GM13977 (cell line): ENCODE data around the gene KCTD2.
"Not testable (repeated sequence)": the region's sequence is repeated elsewhere in the genome, so short reads cannot be mapped to it uniquely, and the experiment has no call there.

ENCODE experiments used
- DNase-seq: peaks from one replicate; pipeline ENCODE4 v3.0.0; 2012; ENCODE audit warnings: low spot score
- CTCF ChIP-seq: IDR thresholded peaks from 2 replicates; pipeline ENCODE4 v1.5.1; 2012; ENCODE audit warnings: mild to moderate bottlenecking, control low read depth; ENCODE audit not compliant: insufficient read depth; ENCODE audit errors: extremely low read depth, missing control alignments
- in situ Hi-C: fragments of 300-500 bp; cut with MboI; formaldehyde crosslinking; loops from one replicate; pipeline ENCODE4 v1.12.0; 2022; ENCODE audit warnings: low sequenced_read_pairs, low pct_unique_long_range_greater_than_20kb, mixed read lengths, inconsistent platforms; ENCODE audit not compliant: unreplicated experiment

The KCTD2 gene

GRCh38 chr17:75069783-75070182 lies 22.8 kb downstream of the KCTD2 start:
- in situ Hi-C loops, result no loop called here
- no peak for DNase-seq
- TF ChIP-seq CTCF, result peak; percentile 12

DNA sequence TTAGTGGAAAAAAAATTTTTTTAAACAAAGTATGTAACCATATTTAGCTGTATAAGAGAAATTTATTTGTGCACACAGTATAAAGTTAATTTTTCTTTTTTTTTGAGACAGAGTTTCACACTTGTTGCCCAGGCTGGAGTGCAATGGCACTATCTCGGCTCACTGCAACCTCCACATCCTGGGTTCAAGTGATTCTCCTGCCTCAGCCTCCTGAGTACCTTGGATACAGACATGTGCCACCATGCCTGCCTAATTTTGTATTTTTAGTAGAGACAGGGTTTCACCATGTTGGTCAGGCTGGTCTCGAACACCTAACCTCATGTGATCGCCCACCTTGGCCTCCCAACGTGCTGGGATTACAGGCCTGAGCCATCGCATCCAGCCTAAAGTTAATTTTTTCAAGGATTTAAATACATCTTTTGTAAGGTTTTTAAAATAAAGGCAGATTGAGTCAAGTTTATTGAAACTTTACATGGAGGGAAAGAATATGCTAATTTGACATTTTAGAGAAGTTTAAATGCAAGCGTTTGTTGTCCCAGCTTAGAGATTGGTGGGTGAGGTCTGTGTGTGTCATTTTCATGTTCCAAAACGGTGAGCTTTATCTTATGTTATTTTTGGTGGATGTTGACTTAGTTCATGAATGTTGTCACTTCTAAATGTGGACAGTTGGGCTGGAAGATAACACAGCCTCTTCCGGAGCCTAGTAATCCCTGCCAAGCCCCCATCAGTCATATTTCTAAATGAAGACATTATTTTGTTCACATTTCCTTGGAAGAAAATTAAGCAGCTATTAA lies 24.6 kb downstream of the KCTD2 start:
- DNase-seq, in situ Hi-C loops: not testable (repeated sequence)

DNA sequence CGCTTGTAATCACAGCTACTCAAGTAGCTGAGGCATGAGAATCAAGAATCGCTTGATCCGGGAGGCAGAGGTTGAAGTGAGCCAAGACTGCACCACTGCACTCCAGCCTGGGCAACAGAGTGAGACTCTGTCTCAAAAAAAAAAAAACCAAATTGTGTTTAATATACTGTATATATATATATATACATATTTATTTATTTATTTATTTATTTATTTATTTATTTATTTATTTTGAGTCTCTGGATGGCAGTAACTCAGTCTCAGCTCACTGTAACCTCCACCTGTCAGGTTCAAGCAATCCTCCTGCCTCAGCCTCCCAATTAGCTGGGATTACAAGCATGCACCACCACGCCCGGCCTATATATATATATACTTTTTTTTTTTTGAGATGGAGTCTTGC lies 25.9 kb downstream of the KCTD2 start:
- in situ Hi-C loops, DNase-seq: not testable (repeated sequence)

GRCh38 chr17:75073618-75074047 lies 26.6 kb downstream of the KCTD2 start:
- TF ChIP-seq CTCF, result no peak
- in situ Hi-C loops, result no loop called here
- no peak for DNase-seq

GRCh38 chr17:75074532-75074931 lies 27.5 kb downstream of the KCTD2 start:
- DNase-seq, result no peak
- in situ Hi-C loops, result no loop called here
- TF ChIP-seq CTCF, result no peak

DNA sequence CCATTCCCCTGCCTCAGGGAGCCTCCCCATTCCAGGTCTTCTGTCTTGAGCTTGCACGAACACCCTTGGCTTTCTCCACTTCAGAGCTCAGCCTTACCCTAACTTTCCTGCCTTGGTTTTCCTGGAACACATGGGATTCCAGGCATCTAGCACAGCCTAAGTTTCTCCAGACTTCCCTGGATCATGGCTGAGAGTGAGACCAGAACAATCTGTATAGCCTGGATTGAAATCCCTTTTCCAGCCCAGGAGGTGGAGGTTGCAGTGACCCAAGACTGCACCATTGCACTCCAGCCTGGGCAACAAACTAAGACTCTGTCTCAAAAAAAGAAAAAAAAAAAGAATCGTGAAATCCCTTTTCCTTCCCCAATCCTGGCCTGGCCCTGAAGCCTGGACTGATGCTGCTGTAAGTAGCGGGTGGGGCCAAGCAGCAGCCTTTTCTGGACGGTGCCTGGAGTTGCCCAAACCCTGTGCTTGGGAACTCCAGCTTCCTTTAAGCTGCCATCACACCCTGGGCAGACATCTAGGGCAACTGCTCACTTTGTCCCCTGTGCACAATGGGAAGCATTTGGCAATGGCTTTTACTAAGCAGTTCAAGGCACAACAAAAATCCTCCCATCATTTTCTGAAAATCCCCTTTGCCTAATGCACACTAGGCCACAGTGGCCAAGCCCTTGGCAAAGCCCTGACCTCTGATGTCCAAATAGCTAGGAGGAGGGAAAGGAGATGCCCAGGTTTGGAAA lies 28.7 kb downstream of the KCTD2 start:
- DNase-seq, result no peak
- no peak for TF ChIP-seq CTCF
- in situ Hi-C loops, result no loop called here

GRCh38 chr17:75077072-75077495 lies 30.1 kb downstream of the KCTD2 start:
- no peak for DNase-seq
- in situ Hi-C loops, result no loop called here
- no peak for TF ChIP-seq CTCF
